Ovary (tissue), 9 donors: ENCODE measurements around the gene GRIN1. TPM values are rescaled to one million over a fixed set of nuclear protein-coding genes. Genes with fewer than 3 reads are reported as not detected.

ENCODE experiments used
- DNase-seq, 5 donors: peaks; one replicate each; pipeline ENCODE4 v3.0.0-alpha.2; 2019 to 2020
- H3K27ac ChIP-seq, 2 donors: fragments of 200-600 bp; one replicate each; pipeline versions ENCODE4 v1.5.1 to v1.8.0; 2019 to 2022
- H3K27me3 ChIP-seq: fragments of 200-600 bp; one replicate; pipeline ENCODE4 v1.8.0; 2022
- H3K36me3 ChIP-seq: fragments of 200-600 bp; sonication (generic); one replicate; pipeline ENCODE4 v1.5.1; 2019
- H3K4me1 ChIP-seq: one replicate; pipeline ENCODE4 v1.8.1; 2013; ENCODE audit warnings: mild to moderate bottlenecking, moderate library complexity; ENCODE audit not compliant: insufficient read depth
- H3K4me3 ChIP-seq: fragments of 200-600 bp; sonication (generic); one replicate; pipeline ENCODE4 v1.5.1; 2017
- H3K9me3 ChIP-seq, 2 donors: fragments of 200-600 bp in 1 of 2; sonication (generic) in 1 of 2; one replicate each; pipeline versions ENCODE4 v1.5.1 to v1.8.1; 2013 to 2019; ENCODE audit warnings: mild to moderate bottlenecking in 1 of 2, moderate library complexity in 1 of 2
- CTCF ChIP-seq, 3 donors: fragments of 450-650 bp in 2 of 3; fragments of 200-600 bp in 1 of 3; IDR thresholded peaks; one replicate each; pipeline versions ENCODE4 v1.5.1 to v1.8.0; 2016 to 2022; ENCODE audit warnings: antibody characterized with exemption in 3 of 3, mild to moderate bottlenecking in 1 of 3
- EP300 ChIP-seq: sonication (generic); formaldehyde crosslinking; IDR thresholded peaks from one replicate; pipeline ENCODE4 v1.6.1; 2017; ENCODE audit warnings: antibody characterized with exemption
- POLR2A ChIP-seq: fragments of 450-650 bp; IDR thresholded peaks from one replicate; pipeline ENCODE4 v1.6.1; 2017; ENCODE audit warnings: antibody characterized with exemption, mild to moderate bottlenecking, moderate library complexity
- WGBS, 3 donors: extraction: QIAGEN DNeasy Blood & Tissue Kit in 1 of 3; methylation state at CpG; one replicate each; pipeline versions ENCODE4 v1.1.5 to v1.1.7; 2013 to 2017; 5-methylcytosine and 5-hydroxymethylcytosine counted together
- intact Hi-C, 4 donors: fragments of 100-400 bp; cut with DNase I; formaldehyde crosslinking; loops; one replicate each; pipeline versions ENCODE4 v1.11.0 to v1.15.1; 2022 to 2023
- polyA plus RNA-seq, 2 donors: library from polyadenylated mRNA; stranded (reverse); fragments of 200-250 nt in 1 of 2; fragments of 350-450 nt in 1 of 2; fragmentation: Illumina TruSeq in 1 of 2; extraction: RNeasy Lipid Tissue Mini Kit (QIAGEN cat#74804) in 1 of 2; gene quantifications; one replicate each; pipeline ENCODE4 v1.2.3, GENCODE V29; 2013 to 2014
- total RNA-seq, 7 donors: library from RNA; depleted of rRNA in 2 of 7; stranded (reverse); fragments of >200 nt in 2 of 7; fragmentation: NEBNext Ultra II Directional in 3 of 7; extraction: Animal tissue kit (Norgen Biotek cat#: 25700) in 3 of 7; gene quantifications; one replicate each; pipeline versions ENCODE4 v1.1.0 to v1.2.4, GENCODE V29; 2016 to 2023
- donor health status: DM: no; HTN: no; CAD: no; lungs with moderate emphysema.
- donor health status: DM: no; HTN: no; CAD: no.
- donor health status: Bipolar disorder and iron deficiency.
- donor health status: DM: yes; HTN: yes; CAD: no.
- donor health status: DM: no; HTN: no; CAD: no.
- donor health status: DM: yes; HTN: yes; CAD: no.

GRIN1 gene
- total and polyA plus RNA-seq, 9 donors = 0.15 TPM; not detected in 8

- Histone ChIP-seq H3K27ac (no peak overlapping the region), H3K4me3 (no peak overlapping the region), H3K4me1 (peaks cover 11% of the 10 kb centered on the region), H3K9me3 (no peaks in the 10 kb centered on the region), H3K27me3 (no peaks in the 10 kb centered on the region), H3K36me3 (no peaks in the 10 kb centered on the region)
- DNase-seq = no peak
- intact Hi-C loops = no loop called here
- 67 to 78% (median 68%) methylated on average over 11 of the region's 11 CpGs for WGBS, 3 donors
- no peak for TF ChIP-seq POLR2A
- TF ChIP-seq EP300 = no peak
- no peak for TF ChIP-seq CTCF (IDR thresholded peaks at IDR 0.05)
Measured at GRCh38 chr9:137198902-137199283, 59.9 kb downstream of the GRIN1 start.

GRCh38 chr9:137199411-137200121, 60.6 kb downstream of the GRIN1 start:
- no peaks in the 10 kb centered on the region for H3K9me3 ChIP-seq
- no peak overlapping the region for H3K27ac ChIP-seq
- no peaks in the 10 kb centered on the region for H3K36me3 ChIP-seq
- H3K4me3 ChIP-seq = peak overlapping the region; percentile 40
- peak in 1 of 5 donors; percentile 43 for DNase-seq
- H3K27me3 ChIP-seq = no peaks in the 10 kb centered on the region
- WGBS, 3 donors = 3 to 6% (median 4%) methylated on average over 33 to 51 of the region's 51 CpGs
- TF ChIP-seq POLR2A (no peak), CTCF (IDR thresholded peaks at IDR 0.05) (no peak), EP300 (no peak)
- peaks cover 17% of the 10 kb centered on the region for H3K4me1 ChIP-seq
- intact Hi-C loops = no loop called here

- WGBS, 3 donors = 0 to 1% (median 1%) methylated on average over 32 to 118 of the region's 118 CpGs
- H3K4me1 ChIP-seq = peaks cover 21% of the 10 kb centered on the region
- H3K36me3 ChIP-seq = no peaks in the 10 kb centered on the region
- H3K27ac ChIP-seq = peak within 1 kb of the TSS in 1 of 2 donors; percentile 54
- TF ChIP-seq POLR2A (peak; percentile 71), EP300 (no peak), CTCF (IDR thresholded peaks at IDR 0.05) (peak in 1 of 3 donors; percentile 24)
- H3K4me3 ChIP-seq = peak within 1 kb of the TSS; percentile 62
- peak; percentile 99 to 100 (median 99) for DNase-seq
- H3K9me3 ChIP-seq = no peaks in the 10 kb centered on the region
- no peaks in the 10 kb centered on the region for H3K27me3 ChIP-seq
- intact Hi-C loops = no loop called here
Measured at GRCh38 chr9:137200311-137201204, 61.6 kb downstream of the GRIN1 start, which contains the start of gene TPRN. TPRN (minus strand) TSS chr9:137200741; CDS start chr9:137200711, 30 bp downstream.

GRCh38 chr9:137201205-137201868, 62.4 kb downstream of the GRIN1 start:
- DNase-seq = no peak
- Histone ChIP-seq H3K4me1 (peaks cover 23% of the 10 kb centered on the region), H3K36me3 (no peaks in the 10 kb centered on the region), H3K27me3 (no peaks in the 10 kb centered on the region), H3K9me3 (no peaks in the 10 kb centered on the region), H3K4me3 (peak overlapping the region; percentile 62), H3K27ac (peak overlapping the region in 1 of 2 donors; percentile 16)
- intact Hi-C loops = no loop called here
- TF ChIP-seq EP300 (no peak), POLR2A (no peak), CTCF (IDR thresholded peaks at IDR 0.05) (no peak)
- WGBS, 3 donors = 10 to 14% (median 12%) methylated on average over 22 to 23 of the region's 23 CpGs
